ENCODE measurements around the gene PARL. TPM values are rescaled to one million over a fixed set of nuclear protein-coding genes. Genes with fewer than 3 reads are reported as not detected.

The PARL gene
- total and polyA plus RNA-seq, 2 of the 13 experiments (the other 11 are each of a cell fraction or from before 2014, with no cell fraction given) = 46.3 to 58.6 TPM

GRCh38 chr3:183807209-183807728 lies 77.4 kb downstream of the PARL start:
- H2AFZ ChIP-seq (ENCODE audit: low read length) = no peak overlapping the region
- H3K4me2 ChIP-seq (ENCODE audit: low read depth, low read length) = no peak overlapping the region
- no peaks in the 10 kb centered on the region for H3K79me2 ChIP-seq (ENCODE audit: insufficient read depth, low read length)
- H3K4me3 ChIP-seq (replicated peaks in 1 of 3; ENCODE audit: insufficient read depth in 1 of 3, low read depth in 2 of 3, low read length in 3 of 3) = no peak overlapping the region
- in situ Hi-C loops (cut with HindIII; ENCODE audit: extremely low pct_ligation_motif_present, low pct_unique_long_range_greater_than_20kb) (no loop called here), intact Hi-C loops (cut with micrococcal nuclease; ENCODE audit: unreplicated experiment) (no loop called here)
- TF ChIP-seq ZKSCAN8 (CRISPR knock-in tag; IDR thresholded peaks at IDR 0.05; ENCODE audit: borderline replicate concordance) (no peak), GLMP (CRISPR knock-in tag; IDR thresholded peaks at IDR 0.05; ENCODE audit: borderline replicate concordance) (no peak), SP1 (IDR thresholded peaks at IDR 0.05) (no peak), SP1 (CRISPR knock-in tag; IDR thresholded peaks at IDR 0.05) (no peak), ZNF776 (CRISPR knock-in tag; IDR thresholded peaks at IDR 0.05) (no peak), HNRNPL (IDR thresholded peaks at IDR 0.05; ENCODE audit: low read depth, low read length) (no peak), DZIP1 (CRISPR knock-in tag; IDR thresholded peaks at IDR 0.05) (no peak), ZNF414 (CRISPR knock-in tag; IDR thresholded peaks at IDR 0.05) (no peak), ZNF225 (CRISPR knock-in tag; IDR thresholded peaks at IDR 0.05) (no peak), ZZZ3 (CRISPR knock-in tag; IDR thresholded peaks at IDR 0.05; ENCODE audit: borderline replicate concordance) (no peak), DRAP1 (CRISPR knock-in tag; IDR thresholded peaks at IDR 0.05) (no peak), KLF16 (CRISPR knock-in tag; IDR thresholded peaks at IDR 0.05) (no peak)
- DNase-seq (ENCODE audit: low spot score) = no peak
- 94% methylated on average over 11 of the region's 12 CpGs for WGBS (ENCODE audit: low lambda C conversion rate)
- H3K9ac ChIP-seq (ENCODE audit: insufficient read depth, low read depth, low read length) = no peak overlapping the region
- peaks cover 38 to 76% of the 10 kb centered on the region in 2 experiments for H3K36me3 ChIP-seq (replicated peaks in 1 of 2; ENCODE audit: control insufficient read depth in 1 of 2, insufficient read depth in 2 of 2, low read length in 2 of 2)
- H3K27me3 ChIP-seq (ENCODE audit: control insufficient read depth in 1 of 2, insufficient read depth in 2 of 2, low read length in 2 of 2) = no peaks in the 10 kb centered on the region
- H3K9me3 ChIP-seq (ENCODE audit: low read length) = no peaks in the 10 kb centered on the region
- no peaks in the 10 kb centered on the region for H4K20me1 ChIP-seq (ENCODE audit: insufficient read depth, low read length)
- no peak overlapping the region for H3K27ac ChIP-seq (ENCODE audit: extremely low read length, insufficient read depth, low read length)
- no peak for FAIRE-seq
- no TSS peak for BruUV-seq (replicated peaks)
- H3K4me1 ChIP-seq (ENCODE audit: insufficient read depth, low read length) = no peaks in the 10 kb centered on the region
- ChIA-PET POLR2A (interaction anchor here (0.6 kb wide), 1 partner anchor 757 kb away, joined by 3 read pairs; no protein-coding TSS in a partner anchor), CTCF (ENCODE audit: low intra/inter-chr PET ratio, low total read pairs) (no interaction called here)
- ATAC-seq = no peak

All from HepG2 (cell line).